GF-D8 (cell line): ENCODE measurements around the gene PTPRD.

ENCODE experiments used
- DNase-seq: peaks from one replicate; lab custom pipeline; 2025; lab: John Stamatoyannopoulos, UW

PTPRD gene

GRCh38 chr9:10612641-10613398 lies at the start of gene PTPRD:
PTPRD (minus strand) TSS chr9:10613002.
- DNase-seq: no peak

- no peak for DNase-seq
Observed at GRCh38 chr9:10661994-10662393, 49.2 kb upstream of the PTPRD start.

- no peak for DNase-seq
Observed at GRCh38 chr9:10661376-10661775, 48.6 kb upstream of the PTPRD start.

- DNase-seq: no peak
Observed at GRCh38 chr9:10651012-10651411, 38.2 kb upstream of the PTPRD start.

GRCh38 chr9:10649076-10649475 lies 36.3 kb upstream of the PTPRD start:
- DNase-seq: no peak

- DNase-seq: no peak
Observed at GRCh38 chr9:10633785-10634184, 21.0 kb upstream of the PTPRD start.

- DNase-seq: no peak
Observed at GRCh38 chr9:10614196-10614800, 1.5 kb upstream of the PTPRD start.

GRCh38 chr9:10613419-10613818 lies 617 bp upstream of the PTPRD start:
- no peak for DNase-seq

- no peak for DNase-seq
Observed at GRCh38 chr9:10605388-10605787, 7.4 kb downstream of the PTPRD start.

GRCh38 chr9:10604927-10605326 lies 7.9 kb downstream of the PTPRD start:
- no peak for DNase-seq

- no peak for DNase-seq
Observed at GRCh38 chr9:10597801-10598200, 15.0 kb downstream of the PTPRD start.

GRCh38 chr9:10594482-10594881 lies 18.3 kb downstream of the PTPRD start:
- no peak for DNase-seq

GRCh38 chr9:10586407-10586806 lies 26.4 kb downstream of the PTPRD start:
- no peak for DNase-seq

- DNase-seq: no peak
Observed at GRCh38 chr9:10571699-10572098, 41.1 kb downstream of the PTPRD start.

GRCh38 chr9:10566848-10567247 lies 46.0 kb downstream of the PTPRD start:
- no peak for DNase-seq

- no peak for DNase-seq
Observed at GRCh38 chr9:10562581-10563343, 50.0 kb downstream of the PTPRD start.

- no peak for DNase-seq
Observed at GRCh38 chr9:10548348-10548747, 64.5 kb downstream of the PTPRD start.

- DNase-seq: no peak
Observed at GRCh38 chr9:10538073-10538472, 74.7 kb downstream of the PTPRD start.

- no peak for DNase-seq
Observed at GRCh38 chr9:10534850-10535249, 78.0 kb downstream of the PTPRD start.

- DNase-seq: no peak
Observed at GRCh38 chr9:10525972-10526371, 86.8 kb downstream of the PTPRD start.

- DNase-seq: no peak
Observed at GRCh38 chr9:10523164-10523563, 89.6 kb downstream of the PTPRD start.

GRCh38 chr9:10512144-10512543 lies 100.7 kb downstream of the PTPRD start:
- DNase-seq: no peak

GRCh38 chr9:10488937-10489336 lies 123.9 kb downstream of the PTPRD start:
- no peak for DNase-seq
